ENCODE data around the gene TCF3.

TCF3 gene

GRCh38 chr19:1568320-1569019 lies 83.9 kb downstream of the TCF3 start, which contains the start of gene MEX3D:
Gene MEX3D (minus strand): TSS chr19:1568325. CDS start chr19:1568058, 267 bp downstream.
- DNase-seq (ENCODE audit: insufficient read length, low spot score) = peak; percentile 86

DNA sequence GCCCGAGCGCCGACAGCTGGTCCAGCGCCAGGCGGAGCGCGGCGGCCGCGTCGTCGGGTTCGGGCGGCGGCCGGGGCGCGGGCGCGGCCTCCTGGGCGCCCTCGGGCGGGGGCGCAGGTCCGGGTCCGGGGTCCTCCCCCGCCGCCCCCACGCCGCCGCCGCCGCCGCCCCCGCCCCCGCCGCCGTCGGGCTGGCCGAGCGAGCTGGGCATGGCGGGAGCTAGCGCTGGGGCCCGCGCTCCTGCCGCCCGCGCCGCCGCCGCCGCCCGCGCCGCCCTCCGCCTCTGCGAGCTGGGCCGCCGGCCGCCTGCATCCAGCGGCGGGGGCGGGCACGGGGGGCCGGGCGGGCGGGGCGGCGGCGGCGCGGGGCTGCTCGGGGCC lies 84.6 kb downstream of the TCF3 start:
- FAIRE-seq = no peak
- no peak for DNase-seq (ENCODE audit: insufficient read length, low spot score)

More at GRCh38 chr19:1568320-1569019, 83.9 kb downstream of the TCF3 start, which contains the start of gene MEX3D:
- FAIRE-seq = no peak

GRCh38 chr19:1567116-1567847 lies 85.1 kb downstream of the TCF3 start:
- no peak for DNase-seq (ENCODE audit: insufficient read length, low spot score)

DNA sequence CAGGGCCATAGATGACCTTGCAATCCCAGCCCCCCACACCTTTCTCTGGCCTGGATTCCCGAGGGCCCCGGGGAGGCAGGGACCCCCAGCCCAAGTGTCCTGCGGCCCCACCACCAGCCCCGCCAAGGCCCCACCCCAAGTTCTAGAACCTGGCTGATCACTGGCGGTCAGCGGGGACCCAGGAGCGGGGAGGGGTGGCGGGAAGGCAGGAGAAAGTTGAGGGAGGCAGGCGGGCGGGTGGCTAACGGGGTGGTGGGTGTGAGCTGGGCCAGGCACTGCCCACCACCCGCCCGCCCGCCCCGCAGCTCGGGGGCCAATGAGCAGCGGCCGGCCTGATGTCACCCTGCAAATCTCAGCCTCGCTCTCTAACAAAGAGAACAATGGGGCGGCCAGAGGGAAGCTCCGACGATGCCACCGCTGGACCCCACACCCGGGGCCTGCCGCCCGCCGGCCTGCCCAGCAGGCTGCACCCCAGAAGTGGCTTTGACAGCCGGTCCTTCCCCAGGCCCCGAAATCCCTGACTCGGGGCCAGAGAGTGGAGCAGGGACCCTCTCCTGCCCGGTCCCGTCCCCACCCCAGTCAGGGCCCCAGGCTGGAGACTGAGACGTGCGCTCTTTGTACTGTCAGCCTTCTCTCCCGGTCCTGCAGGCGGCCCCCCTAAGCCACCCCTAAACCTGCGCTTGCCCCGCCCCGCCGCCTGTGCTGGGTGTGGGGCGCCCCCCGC lies 85.9 kb downstream of the TCF3 start:
- FAIRE-seq (no peak), DNase-seq (ENCODE audit: insufficient read length, low spot score) (peak; percentile 82)

More at GRCh38 chr19:1567116-1567847, 85.1 kb downstream of the TCF3 start:
- FAIRE-seq = no peak

DNA sequence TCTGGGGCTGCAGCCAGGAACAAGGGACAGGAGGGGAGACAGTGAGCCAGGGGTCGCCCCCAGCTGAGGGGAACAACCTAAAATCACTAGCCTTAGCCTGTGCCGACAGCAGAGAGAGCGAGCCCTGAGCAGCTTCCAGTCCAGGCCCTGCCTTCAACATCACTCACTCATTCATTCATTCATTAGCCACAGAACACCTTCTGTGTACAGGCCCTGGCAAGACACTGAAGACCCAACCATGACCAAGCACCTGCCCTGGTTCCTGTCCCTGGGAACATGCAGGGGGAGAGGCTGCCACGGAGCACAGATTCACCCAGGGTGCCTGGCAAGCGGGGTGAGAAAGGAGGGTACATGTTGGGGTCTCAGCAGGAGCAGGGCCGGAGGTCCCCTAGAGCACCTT lies 89.2 kb downstream of the TCF3 start:
- no peak for FAIRE-seq

DNA sequence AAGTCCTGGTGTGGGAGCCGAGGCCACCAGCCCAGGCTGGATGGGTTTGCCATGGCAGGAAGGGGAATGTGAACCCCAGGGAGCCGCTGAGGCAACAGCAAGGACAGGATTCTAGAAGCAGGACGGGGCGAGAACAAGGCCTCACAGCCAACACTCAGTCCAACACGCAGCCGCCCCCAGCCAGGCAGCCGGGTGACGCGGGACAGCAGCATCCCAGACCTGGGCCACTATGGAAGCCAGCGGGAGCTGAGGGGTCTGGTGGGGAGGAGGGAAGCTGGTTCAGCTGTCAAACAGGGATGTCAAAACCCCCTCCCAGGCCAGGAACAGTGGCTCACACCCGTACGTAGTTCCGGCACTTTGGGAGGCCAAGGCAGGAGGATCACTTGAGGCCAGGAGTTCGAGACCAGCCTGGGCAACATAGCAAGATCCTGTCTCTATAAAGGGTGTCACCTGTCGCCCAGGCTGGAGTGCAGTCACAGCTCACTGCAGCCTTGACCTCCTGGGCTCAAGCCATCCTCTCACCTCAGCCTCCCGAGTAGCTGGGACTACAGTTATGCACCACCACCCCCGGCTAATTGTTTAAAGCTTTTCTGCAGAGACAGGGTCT lies 91.1 kb downstream of the TCF3 start:
- no peak for FAIRE-seq
- DNase-seq (ENCODE audit: insufficient read length, low spot score) = no peak

More for the DNA sequence above, 89.2 kb downstream of the TCF3 start:
- no peak for DNase-seq (ENCODE audit: insufficient read length, low spot score)

- DNase-seq (ENCODE audit: insufficient read length, low spot score) (no peak), FAIRE-seq (no peak)
These were observed 92.0 kb downstream of the TCF3 start for GRCh38 chr19:1560286-1560882.
